CD4-positive, alpha-beta T cell (primary cell): ENCODE data around the gene ATP2A3. TPM values are rescaled to one million over a fixed set of nuclear protein-coding genes. Genes with fewer than 3 reads are reported as not detected.

Experiments
- ATAC-seq: fragments of 200-7000 bp; cut with Tn5 transposase; one replicate; pipeline ENCODE4 v1.10.0; 2022; ENCODE audit warnings: mild to moderate bottlenecking; ENCODE audit not compliant: poor library complexity
- CTCF ChIA-PET: fragments of 350-600 bp; sonication (Branson Sonifier 250); formaldehyde crosslinking; loops from one replicate; lab custom pipeline; 2021; ENCODE audit warnings: antibody characterized with exemption, inconsistent platforms; lab: Charles Lee
- POLR2A ChIA-PET: fragments of 350-600 bp; sonication (Branson Sonifier 250); formaldehyde crosslinking; loops from one replicate; lab custom pipeline; 2021; ENCODE audit warnings: antibody characterized with exemption, inconsistent platforms; lab: Charles Lee
- DNase-seq, 14 experiments: peaks; one replicate each; pipeline ENCODE4 v3.0.0-alpha.2; 2013 to 2020; ENCODE audit warnings: mixed read lengths in 2 of 14
- H3K27ac ChIP-seq, 2 donors: one replicate each; pipeline versions ENCODE4 v1.5.1 to v1.7.0; 2013; ENCODE audit warnings: low read length in 2 of 2, low read depth in 1 of 2, mild to moderate bottlenecking in 1 of 2
- H3K27me3 ChIP-seq, 2 experiments: 1 replicate in 1 of 2; 2 replicates in 1 of 2; pipeline versions ENCODE4 v1.6.1 to v1.7.0; 2013; ENCODE audit warnings: low read length in 2 of 2, control low read depth in 1 of 2, mild to moderate bottlenecking in 1 of 2, moderate library complexity in 1 of 2; ENCODE audit not compliant: insufficient read depth in 2 of 2, control insufficient read depth in 1 of 2
- H3K36me3 ChIP-seq: one replicate; pipeline ENCODE4 v1.6.1; 2013; ENCODE audit warnings: low read length, control low read depth; ENCODE audit not compliant: insufficient read depth
- H3K4me1 ChIP-seq: one replicate; pipeline ENCODE4 v1.6.1; 2013; ENCODE audit warnings: low read length, control low read depth; ENCODE audit not compliant: insufficient read depth
- H3K4me3 ChIP-seq: one replicate; pipeline ENCODE4 v1.5.1; 2013; ENCODE audit warnings: mild to moderate bottlenecking, low read length, moderate library complexity
- H3K9me3 ChIP-seq, 2 experiments: 1 replicate in 1 of 2; 2 replicates in 1 of 2; pipeline versions ENCODE4 v1.6.1 to v1.7.0; 2013; ENCODE audit warnings: low read length in 2 of 2, mild to moderate bottlenecking in 2 of 2, control low read depth in 1 of 2, moderate library complexity in 1 of 2; ENCODE audit not compliant: control insufficient read depth in 1 of 2, insufficient read depth in 1 of 2
- H3K27ac Mint-ChIP-seq: one replicate; pipeline ENCODE4 v1.8.0; 2020; ENCODE audit warnings: mixed read lengths
- H3K27me3 Mint-ChIP-seq: one replicate; pipeline ENCODE4 v1.8.0; 2021; ENCODE audit warnings: mixed read lengths
- H3K36me3 Mint-ChIP-seq: one replicate; pipeline ENCODE4 v1.8.0; 2021; ENCODE audit warnings: low read depth, mixed read lengths
- H3K4me1 Mint-ChIP-seq: one replicate; pipeline ENCODE4 v1.8.0; 2021; ENCODE audit warnings: low read depth, mixed read lengths
- H3K4me3 Mint-ChIP-seq: one replicate; pipeline ENCODE4 v1.8.0; 2020; ENCODE audit warnings: mild to moderate bottlenecking, mixed read lengths
- H3K9me3 Mint-ChIP-seq: one replicate; pipeline ENCODE4 v1.8.0; 2020; ENCODE audit warnings: mixed read lengths
- CTCF ChIP-seq: fragments of 200-600 bp; IDR thresholded peaks from one replicate; pipeline ENCODE4 v1.8.0; 2022; ENCODE audit warnings: antibody characterized with exemption, mild to moderate bottlenecking
- intact Hi-C, 2 experiments: fragments of 100-400 bp; cut with DNase I in 1 of 2; cut with micrococcal nuclease in 1 of 2; formaldehyde crosslinking; loops; one replicate each; pipeline versions ENCODE4 v1.15.1 to v1.9.0; 2023 to 2025; cut with DNase I, micrococcal nuclease
- total RNA-seq, 174 experiments: library from RNA in 2 of 174; stranded (reverse) in 2 of 174; gene quantifications; one replicate each; pipeline ENCODE4 v1.2.3 and lab custom pipeline; 2021 to 2026

Gene ATP2A3
- total RNA-seq, 2 experiments from 2014 or later = 197 to 199 TPM

GRCh38 chr17:3907483-3908216, 56.6 kb downstream of the ATP2A3 start:
- Mint-ChIP-seq H3K36me3 (no peaks in the 10 kb centered on the region), H3K9me3 (no peaks in the 10 kb centered on the region), H3K27ac (no peak overlapping the region), H3K27me3 (no peaks in the 10 kb centered on the region), H3K4me3 (no peak overlapping the region), H3K4me1 (peaks cover 17% of the 10 kb centered on the region)
- POLR2A ChIA-PET = no interaction called here
- H3K27ac ChIP-seq = no peak overlapping the region
- peaks cover 12% of the 10 kb centered on the region for H3K4me1 ChIP-seq
- no peaks in the 10 kb centered on the region for H3K36me3 ChIP-seq
- intact Hi-C loops = loop anchor here in 1 of 2 experiments (1.0 kb wide), 1 partner anchor 44 kb away; no protein-coding TSS in a partner anchor
- CTCF ChIA-PET = no interaction called here
- no peak for DNase-seq
- no peak for ATAC-seq
- H3K27me3 ChIP-seq = no peaks in the 10 kb centered on the region
- H3K9me3 ChIP-seq = no peaks in the 10 kb centered on the region
- H3K4me3 ChIP-seq = no peak overlapping the region
- no peak for TF ChIP-seq CTCF

- H3K27ac ChIP-seq = no peak overlapping the region
- no peak overlapping the region for H3K4me3 Mint-ChIP-seq
- ATAC-seq (no peak), DNase-seq (no peak)
- H3K4me1 Mint-ChIP-seq = peaks cover 15% of the 10 kb centered on the region
- no peaks in the 10 kb centered on the region for H3K27me3 ChIP-seq
- H3K36me3 ChIP-seq = no peaks in the 10 kb centered on the region
- intact Hi-C loops = loop anchor here in 1 of 2 experiments (1.0 kb wide), 1 partner anchor 44 kb away; no protein-coding TSS in a partner anchor
- no peaks in the 10 kb centered on the region for H3K27me3 Mint-ChIP-seq
- H3K4me3 ChIP-seq = no peak overlapping the region
- no peaks in the 10 kb centered on the region for H3K36me3 Mint-ChIP-seq
- no peak overlapping the region for H3K27ac Mint-ChIP-seq
- H3K9me3 ChIP-seq = no peaks in the 10 kb centered on the region
- H3K4me1 ChIP-seq = peaks cover 12% of the 10 kb centered on the region
- ChIA-PET CTCF (no interaction called here), POLR2A (no interaction called here)
- TF ChIP-seq CTCF = no peak
- H3K9me3 Mint-ChIP-seq = no peaks in the 10 kb centered on the region
Measured at GRCh38 chr17:3906881-3907280, 57.4 kb downstream of the ATP2A3 start.

GRCh38 chr17:3905017-3905520, 59.2 kb downstream of the ATP2A3 start:
- Mint-ChIP-seq H3K4me3 (no peak overlapping the region), H3K27me3 (no peaks in the 10 kb centered on the region), H3K4me1 (no peaks in the 10 kb centered on the region), H3K36me3 (no peaks in the 10 kb centered on the region), H3K9me3 (no peaks in the 10 kb centered on the region), H3K27ac (no peak overlapping the region)
- Histone ChIP-seq H3K9me3 (no peaks in the 10 kb centered on the region), H3K27me3 (no peaks in the 10 kb centered on the region), H3K27ac (no peak overlapping the region), H3K36me3 (no peaks in the 10 kb centered on the region), H3K4me3 (no peak overlapping the region), H3K4me1 (no peaks in the 10 kb centered on the region)
- ATAC-seq (no peak), DNase-seq (no peak)
- ChIA-PET CTCF (no interaction called here), POLR2A (interaction anchor here (0.6 to 0.9 kb wide), 2 partner anchors 24 to 59 kb away, joined by 3 to 4 read pairs; partner anchors contain the start of gene NCBP3)
- no peak for TF ChIP-seq CTCF
- intact Hi-C loops = no loop called here
